EL (cell line): ENCODE results near the gene SH3BP5.

ENCODE experiments used
- DNase-seq: peaks from one replicate; pipeline ENCODE4 v3.0.0-alpha.2; 2016

SH3BP5 gene

DNA sequence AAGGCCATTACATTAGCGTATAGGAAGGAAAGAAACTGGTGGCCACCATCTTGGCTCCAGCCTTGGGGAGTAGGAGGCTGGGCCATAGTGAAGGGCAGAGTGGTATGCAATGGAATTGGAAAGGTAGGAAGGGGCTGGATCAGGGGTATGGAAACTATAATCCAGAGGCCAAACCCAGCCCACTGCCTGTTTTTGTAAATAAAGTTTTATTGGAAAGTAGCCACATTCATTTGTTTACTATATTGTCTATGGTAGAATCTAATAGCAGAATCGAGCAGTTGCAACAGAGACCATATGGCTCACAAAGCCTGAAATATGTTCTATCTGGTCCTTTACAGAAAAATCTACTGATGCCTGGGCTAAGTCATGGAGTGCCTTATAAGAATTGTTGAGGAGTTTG lies 14.1 kb upstream of the SH3BP5 start:
- no peak for DNase-seq

DNA sequence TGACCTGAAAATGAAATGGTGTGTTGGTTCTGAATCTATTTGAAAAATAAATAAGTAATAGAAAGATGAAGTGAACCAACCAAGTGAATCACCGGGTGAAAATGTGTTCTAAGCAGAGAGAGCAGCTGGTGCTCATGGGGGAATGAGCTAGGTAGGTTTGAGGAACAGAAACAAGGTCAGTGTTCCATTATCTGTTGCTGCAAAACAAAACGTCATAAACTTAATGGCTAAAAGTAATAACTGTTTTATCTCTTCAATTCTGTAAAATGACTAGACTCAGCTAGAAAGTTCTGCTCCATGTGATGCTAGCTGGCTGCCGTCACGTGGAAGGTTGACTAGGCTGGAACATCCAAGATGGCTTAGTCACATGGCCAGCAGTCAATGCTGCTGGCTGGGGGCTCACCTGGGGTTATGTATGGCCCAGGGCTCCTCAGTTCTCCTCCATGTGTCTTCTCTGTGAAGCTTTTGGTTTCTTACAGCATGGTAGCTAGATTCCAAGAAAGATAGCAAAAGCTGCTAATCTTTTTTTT lies 13.3 kb upstream of the SH3BP5 start:
- DNase-seq: no peak

DNA sequence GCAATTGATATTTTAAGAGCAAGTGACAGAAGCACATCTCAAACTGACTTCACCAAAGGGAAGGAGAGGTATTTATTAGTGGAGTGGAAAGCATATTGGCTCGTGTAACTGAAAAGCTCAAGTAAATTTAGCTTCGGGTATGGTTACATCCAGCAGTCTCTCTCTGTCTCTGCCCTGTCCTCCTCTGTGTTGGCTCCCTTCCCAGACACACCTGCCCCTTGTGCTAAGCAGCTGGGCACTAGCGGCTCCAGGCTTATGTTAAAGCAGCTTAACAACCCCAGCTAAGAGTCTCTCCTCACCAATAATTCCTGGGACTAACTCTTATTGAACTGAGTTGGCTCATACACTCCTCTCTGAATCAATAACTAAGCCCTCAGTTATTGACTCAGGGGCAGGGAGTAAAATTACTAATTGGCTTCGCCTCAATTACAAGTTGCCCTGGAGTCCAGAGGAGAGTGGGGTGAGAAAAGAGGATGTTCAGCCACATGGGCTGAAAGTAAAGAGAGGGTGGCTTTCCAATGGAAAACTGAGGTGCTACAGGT lies 12.8 kb upstream of the SH3BP5 start:
- DNase-seq: no peak

DNA sequence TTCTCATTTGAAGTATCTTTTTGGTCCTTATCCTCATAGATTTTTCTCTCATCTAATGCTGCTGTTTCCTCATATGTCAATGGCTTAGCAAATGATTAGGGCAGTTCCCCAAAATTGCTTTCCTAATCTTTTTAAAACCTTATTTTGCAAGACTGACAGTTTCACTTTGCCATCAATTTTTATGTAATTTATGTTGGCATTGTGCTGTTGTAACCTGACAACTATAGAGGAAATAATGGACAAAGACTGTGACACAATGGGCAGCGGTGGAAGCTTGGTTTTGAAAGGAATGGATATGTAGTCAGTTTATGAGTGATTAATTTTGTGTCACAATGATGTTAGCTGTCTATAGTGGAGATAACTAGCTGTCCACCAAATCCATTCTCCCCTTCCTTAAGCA lies 10.6 kb upstream of the SH3BP5 start:
- DNase-seq: no peak

DNA sequence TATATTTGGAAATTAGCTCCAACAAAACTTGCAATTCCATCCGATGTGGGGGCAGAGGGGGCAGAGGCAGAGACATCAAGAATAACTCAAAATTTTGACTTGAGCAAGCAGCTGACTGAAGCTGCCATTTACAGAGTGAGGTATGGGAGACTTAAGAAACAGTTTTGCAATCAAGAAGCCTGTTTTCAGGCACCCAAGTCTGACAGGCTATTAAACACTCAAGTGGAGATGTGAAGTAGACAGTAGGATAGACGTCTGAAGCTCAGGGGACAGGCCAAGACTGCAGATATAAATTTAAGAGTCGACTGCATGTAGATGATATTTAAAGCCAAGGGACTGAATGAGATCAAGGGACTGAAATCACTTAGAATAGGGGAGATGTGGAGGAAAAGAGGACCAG lies 9.9 kb upstream of the SH3BP5 start:
- no peak for DNase-seq

DNA sequence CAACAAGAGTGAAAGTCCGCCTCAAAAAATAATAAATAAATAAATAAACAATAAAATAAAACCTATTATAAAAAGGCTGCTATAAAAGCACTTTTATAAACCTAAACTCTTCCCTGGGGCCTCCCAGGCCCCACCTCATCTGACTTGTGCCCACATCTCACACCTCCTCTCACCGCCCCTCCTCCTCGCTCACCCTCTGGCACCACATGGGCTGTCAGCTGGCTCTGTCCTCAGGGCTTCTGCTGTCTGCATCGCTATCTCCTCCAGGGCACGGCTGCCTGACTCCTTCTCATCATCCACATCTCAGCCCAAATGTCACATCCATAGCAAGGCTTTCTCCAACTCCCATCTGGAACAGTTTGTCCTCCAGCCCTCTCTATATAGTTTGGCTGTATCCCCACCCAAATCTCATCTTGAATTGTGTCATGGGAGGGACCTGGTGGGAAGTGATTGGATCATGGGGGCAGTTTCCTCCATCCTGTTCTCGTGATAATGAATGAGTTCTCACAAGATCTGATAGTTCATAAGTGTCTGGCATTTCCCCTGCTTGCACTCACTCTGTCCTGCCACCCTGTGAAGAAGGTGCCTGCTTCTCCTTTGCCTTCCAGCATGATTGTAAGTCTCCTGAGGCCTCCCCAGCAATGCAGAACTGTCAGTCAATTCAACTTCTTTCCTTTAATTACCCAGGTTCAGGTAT lies 8.8 kb upstream of the SH3BP5 start:
- no peak for DNase-seq

DNA sequence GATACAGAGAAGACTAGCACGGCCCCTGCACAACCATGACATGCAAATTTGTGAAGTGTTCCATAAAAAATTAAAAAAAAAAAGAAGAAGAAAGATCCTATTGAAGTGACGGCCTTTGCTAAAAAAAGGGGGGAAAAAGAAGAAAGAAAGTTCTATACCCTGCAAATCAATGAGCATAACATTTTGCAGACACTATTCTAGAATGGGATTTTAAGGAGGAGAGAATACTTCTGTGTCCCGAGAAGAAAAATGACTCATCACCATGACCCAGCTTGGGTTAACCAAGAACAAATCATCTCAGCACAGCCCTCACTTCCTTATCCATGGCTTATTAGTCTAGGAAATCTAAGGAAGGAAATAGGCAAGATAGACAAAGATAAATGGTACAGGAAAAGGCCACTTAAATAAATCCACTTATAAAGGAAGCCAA lies 7.4 kb upstream of the SH3BP5 start:
- peak; percentile 66 for DNase-seq

DNA sequence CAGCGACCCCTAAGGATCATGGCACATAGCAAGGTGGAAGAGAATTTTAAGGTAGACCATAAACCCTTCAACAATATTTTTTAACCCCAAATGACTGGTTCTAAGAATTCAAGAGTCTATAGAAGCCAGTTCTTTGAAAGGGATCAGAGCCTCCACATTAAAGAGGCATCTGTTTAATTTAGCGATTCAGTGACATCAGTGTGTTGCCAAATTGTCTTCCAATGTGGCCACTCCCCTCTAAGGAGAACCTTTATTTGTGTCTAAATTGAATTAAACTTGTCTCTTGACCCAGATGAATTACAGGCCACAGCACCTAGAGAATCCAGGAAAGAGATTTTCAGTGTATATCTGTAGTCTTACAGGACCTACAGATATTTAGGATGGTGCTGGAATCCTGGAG lies 6.6 kb upstream of the SH3BP5 start:
- DNase-seq: no peak

DNA sequence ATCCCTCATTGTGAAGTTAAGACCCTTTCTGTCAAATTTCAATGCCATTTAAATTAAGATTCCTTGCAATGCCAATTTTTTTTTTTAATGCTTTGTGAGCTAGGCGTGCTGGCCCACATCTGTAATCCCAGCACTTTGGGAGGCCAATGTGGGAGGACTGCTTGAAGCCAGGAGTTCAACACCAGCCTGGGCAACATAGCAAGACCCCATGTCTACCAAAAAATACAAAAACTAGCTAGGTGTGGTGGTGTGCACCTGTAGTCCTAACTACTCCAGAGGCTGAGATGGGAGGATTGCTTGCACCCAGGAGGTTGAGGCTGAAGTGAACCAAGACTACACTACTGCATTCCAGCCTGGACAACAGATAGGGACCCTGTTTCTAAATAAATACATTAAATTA lies 5.6 kb upstream of the SH3BP5 start:
- DNase-seq: no peak

DNA sequence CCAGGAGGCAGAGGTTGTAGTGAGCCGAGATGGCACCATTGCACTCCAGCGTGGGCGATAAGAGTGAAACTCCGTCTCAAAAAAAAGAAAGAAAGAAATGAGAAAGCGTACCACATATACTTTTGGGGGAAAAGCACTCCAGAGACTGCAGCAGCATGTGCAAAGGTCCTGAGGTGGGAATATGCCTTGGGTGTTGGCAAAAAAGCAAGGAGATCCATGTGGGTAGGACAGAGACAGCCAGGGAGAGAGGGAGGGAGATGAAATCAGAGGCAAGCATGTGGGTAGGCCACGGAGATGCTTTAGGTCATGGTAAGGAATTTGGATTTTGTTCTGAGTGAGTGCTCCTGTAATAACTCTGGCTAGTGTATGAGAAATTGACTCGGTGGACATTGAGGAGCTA lies 3.7 kb upstream of the SH3BP5 start:
- no peak for DNase-seq

DNA sequence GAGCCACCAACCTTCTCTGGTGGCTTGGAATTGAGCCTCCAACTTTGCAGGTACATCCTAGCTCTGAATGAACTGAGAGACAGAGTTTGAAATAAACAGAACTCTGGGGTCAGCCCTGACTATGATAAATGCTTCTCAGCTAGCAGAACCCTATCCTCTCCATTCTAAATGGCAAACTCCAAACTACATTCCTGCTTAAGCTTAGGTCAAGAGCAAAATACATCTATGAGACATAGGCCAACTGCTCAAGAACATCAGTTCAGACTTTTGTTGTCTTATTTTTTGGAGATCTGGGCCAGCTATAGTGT lies 1.5 kb upstream of the SH3BP5 start:
- no peak for DNase-seq

DNA sequence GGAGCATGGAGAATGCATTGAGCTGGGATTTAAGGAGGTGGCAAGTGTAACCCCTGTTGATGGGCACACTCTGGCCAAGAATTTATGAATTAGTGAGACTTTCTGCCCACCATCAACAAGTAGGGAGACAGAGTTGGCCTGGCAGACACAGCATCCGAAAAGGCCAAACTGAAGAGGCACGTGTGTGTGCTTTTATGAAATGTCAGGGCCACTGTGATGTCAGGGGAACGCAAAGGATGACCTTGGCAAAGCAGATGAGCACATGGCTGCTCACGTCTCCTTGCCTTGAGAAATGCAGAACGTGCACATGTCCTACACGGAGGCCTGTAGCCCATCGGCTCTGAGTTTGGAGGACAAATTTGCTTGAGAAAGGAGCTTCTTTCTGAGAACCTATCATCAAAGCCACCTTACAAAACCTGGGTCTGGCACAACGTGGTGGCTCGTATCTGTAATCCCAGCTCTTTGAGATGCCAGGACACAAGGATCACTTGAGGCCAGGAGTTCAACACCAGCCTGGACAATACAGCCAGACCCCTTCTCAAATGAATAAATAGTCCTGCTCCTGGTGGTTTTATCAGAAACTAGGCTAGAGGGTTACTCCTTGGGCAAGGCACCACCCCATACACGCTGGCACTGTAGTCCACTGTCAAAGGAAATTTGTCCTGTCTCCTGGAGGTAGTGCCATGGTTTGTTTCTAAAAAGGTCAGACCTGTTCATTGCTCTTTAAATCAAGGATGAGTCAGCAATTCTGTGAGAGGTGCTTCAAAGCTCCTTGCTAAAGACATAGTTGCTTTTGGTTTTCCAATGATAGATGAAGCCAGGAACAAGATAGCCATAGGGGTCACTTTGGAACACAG lies 941 bp upstream of the SH3BP5 start:
- no peak for DNase-seq

DNA sequence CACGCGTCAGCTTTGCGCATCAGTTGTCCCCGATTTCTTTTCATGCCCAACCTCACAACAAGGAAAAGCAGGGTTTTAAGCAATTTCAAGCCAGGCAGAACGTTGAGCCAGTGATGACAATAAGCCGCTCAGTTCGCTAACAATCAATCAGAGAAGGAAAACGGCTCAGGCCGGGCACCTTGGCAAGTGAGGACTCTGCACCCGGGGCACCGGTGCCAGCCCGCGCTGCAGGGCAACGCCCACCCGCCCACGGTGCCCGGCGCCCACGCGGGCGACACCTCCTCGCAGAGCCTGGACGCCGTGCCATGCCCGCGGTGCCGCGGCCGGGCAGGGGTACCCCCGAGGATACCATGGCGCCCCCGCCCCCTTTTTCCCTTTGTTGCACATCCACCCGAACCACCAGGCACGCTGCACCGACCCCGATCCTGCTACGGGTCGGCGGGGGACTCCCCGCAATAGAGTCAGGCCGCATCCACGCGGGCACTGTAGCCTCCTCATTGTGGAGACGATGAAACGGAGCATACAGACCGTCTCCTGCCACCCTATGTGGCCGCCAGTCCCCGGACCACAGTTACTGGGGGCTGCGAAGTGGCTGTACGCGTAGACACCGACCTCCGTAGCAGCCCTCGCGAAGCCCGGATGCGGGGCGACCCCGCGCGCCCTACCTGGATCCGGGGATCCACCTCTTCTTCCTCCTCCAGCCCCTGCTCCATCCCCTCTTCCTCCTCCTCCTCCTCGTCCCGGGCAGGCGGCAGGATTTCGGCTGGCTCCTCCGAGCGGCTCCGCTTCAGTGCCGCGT lies 581 bp downstream of the SH3BP5 start:
- peak; percentile 37 for DNase-seq

DNA sequence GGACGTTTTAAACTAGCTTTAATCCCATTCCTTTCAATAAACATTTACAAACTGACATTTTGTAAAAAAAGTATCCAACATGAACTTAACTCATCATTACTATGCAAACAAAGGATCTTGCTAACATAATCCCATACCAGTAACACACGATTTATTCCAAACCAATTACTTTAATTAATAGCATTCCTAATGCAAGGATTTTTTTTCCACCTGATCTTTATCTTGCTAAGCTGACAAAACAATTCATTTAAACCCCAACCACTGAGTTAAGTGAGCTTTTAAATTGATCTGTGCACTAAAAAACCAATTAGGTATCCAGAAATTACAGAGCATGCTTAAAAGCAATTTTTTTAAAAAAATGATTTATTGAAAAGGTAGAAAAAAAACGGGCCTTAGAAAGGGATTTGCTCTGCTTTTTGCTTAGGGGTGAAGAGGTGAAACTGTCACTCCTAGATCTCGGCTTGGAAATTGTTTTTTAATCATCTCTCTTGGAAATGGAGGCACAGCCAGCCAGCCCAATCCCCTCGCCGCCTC lies 1.2 kb downstream of the SH3BP5 start:
- DNase-seq: no peak

DNA sequence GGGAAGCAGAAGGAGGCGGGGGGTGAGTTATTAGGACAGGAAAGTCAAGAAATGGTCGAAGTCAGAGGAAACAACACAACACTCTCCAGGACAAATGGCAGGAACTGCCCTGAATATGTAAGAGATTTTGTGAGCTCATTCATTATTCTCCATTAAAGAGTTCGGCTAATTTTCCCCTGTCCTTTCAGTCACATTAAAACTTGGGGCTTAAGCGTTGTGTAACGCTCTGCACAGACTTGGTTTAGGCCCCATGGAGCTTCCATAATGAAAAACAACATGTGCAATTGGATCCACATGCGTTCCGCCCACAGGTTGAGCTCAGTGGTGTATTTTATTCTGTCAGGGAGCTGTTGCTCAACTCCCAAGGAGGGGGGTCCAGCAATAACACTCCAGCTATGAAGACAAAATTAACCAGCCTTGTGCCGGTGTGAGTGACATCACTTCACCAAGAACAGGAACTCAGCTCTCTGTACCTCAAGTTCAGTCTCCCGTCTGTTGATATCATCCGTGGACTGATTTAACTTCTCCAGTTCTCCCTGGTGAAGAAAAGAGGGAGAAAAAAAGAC lies 2.3 kb downstream of the SH3BP5 start:
- DNase-seq: no peak

DNA sequence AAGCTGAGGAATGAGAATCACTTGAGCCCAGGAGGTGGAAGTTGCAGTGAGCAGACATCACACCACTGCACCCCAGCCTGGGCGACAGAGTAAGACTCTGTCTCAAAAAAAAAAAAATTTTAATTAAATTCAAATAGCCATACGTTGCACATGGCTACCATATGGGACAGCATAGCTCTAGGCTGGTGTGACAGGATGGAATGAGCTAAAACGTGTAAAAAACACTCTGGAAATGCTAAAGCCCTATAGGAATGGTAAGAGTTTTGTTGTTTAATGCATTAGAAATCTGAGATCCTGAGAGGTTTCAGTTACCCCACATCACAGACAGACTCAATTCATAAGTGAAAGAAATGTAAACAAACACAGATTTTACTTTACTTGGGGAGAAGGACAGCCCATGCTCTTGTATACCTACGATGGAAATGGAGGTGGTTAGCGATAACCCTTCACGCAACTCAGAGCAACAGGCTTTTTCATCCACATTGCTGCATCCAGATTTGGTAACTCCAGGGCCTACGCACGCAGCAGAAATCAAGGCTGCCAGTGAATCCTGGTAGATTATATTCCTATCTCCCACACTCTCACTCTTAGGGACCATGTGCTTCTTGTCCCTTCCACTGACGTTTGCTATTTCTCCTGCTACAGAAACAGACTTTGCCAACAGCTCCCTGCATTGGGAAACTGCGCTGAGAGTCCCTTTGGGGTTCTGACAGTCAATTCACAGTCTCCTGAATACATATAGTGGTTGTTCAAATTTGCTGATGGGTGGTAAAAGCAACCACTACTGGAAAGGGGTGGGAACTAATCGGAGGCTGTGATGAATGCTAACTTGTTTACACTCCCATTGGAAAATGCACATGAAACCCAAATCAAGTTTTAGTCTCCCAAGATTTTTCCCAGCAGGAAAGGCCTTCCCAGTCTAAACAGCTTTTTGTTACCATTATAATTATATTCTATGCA lies 3.1 kb downstream of the SH3BP5 start:
- no peak for DNase-seq

DNA sequence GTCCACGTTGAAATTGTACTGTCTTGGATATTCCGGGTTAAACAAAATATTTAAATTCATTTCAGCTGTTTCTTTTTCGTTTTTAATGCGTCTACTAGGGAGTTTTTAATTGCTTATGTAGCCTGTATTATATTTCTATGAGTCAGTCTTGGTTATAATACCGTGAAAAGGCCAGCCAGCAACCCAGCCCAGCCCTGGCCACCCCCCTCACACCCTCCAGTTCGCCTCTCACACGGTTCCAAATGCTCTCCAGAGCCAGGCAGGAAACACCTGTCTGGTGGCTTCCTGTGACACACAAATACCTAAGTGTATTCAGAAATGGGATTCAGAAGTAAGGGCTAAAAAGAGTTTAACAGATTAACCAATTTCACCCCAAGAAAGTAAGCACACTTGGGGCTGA lies 4.4 kb downstream of the SH3BP5 start:
- DNase-seq: no peak

DNA sequence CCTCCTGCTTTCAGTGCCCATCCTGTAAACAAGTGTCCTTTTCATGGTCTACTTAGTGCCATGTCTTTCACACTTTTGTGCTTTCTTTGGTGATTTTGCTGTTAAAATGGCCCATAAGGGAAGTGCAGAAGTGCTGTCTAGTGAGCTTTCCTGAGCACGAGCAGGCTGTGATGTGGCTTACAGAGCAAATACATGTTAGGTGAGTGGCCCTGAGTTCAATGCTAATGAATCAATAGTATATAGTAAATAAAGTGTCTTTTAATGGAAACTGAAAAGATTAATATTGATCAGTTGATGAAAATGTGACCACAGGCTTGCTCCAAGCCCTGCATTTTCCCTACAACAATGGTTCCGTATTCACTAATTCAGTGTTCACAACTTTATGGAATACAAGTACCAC lies 5.7 kb downstream of the SH3BP5 start:
- no peak for DNase-seq

DNA sequence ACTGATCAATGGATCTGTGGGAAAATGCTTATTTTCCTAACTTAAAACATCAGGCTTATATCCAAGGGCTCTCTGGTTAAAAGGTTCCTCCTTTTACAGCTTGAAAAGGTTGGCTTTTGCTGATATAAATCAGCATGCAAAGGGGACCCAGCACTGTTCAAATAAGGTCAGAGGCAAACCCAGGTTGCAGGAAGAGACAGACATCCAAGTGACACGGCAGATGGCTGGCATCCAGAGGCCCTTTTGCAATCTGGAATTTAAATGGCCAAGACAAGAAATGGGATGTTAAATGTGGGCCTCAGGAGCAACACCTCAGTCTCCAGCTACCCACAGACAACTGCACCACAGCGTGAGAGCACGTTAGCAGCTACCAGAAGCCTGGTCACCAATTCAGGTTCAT lies 6.3 kb downstream of the SH3BP5 start:
- no peak for DNase-seq

DNA sequence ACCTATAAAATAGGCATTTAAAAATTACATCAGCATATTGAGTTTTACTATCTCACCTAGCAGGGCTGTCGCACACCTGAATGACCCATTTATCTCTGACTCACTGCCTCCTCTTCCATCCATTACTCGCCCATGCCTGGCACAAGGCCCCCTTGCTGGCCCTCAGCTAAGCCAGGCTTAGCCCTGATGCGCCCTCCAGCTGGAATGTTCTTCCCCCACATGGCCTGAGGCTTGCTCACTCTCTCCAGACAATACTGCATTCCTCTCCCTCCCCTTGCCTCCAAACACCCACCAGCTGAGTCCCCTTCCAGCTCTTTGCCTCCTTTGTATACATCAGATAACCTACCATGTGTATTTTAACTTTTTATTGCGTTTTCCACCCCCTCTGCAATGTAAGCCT lies 7.2 kb downstream of the SH3BP5 start:
- peak; percentile 83 for DNase-seq

DNA sequence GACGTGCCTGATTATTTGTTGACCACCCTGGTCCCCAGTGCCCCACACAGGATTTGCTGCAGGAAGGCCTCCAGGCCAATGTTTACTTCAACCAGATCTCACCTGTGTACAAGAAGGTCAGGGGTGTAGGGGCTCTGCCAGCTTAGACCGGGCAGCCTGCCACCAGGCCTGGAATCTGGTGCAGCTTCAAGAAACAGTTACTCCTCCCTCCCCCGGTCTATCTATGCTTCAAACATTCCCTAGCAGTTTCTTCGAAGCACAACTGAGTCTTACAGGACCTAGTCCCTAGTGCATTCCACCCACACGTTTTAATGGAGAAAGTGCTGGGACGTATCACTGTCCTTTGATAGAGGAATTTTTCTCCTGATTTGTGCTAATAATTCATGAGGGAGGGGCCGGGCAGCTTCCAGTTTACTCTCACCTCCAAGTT lies 8.0 kb downstream of the SH3BP5 start:
- DNase-seq: no peak
